Measurements from ENCODE around the gene DGAT2. TPM values are rescaled to one million over a fixed set of nuclear protein-coding genes. Genes with fewer than 3 reads are reported as not detected.

The DGAT2 gene
- total RNA-seq, 1 donor from 2014 or later = 2.7 TPM

- no peak for TF ChIP-seq CTCF (IDR thresholded peaks at IDR 0.05; ENCODE audit: insufficient read depth, low read length, poor library complexity, severe bottlenecking)
- Histone ChIP-seq H3K27me3 (ENCODE audit: control insufficient read depth, insufficient read depth, low read length) (no peaks in the 10 kb centered on the region), H3K36me3 (ENCODE audit: control insufficient read depth, insufficient read depth, low read length) (no peaks in the 10 kb centered on the region), H3K4me3 (ENCODE audit: low read depth, low read length) (no peak overlapping the region)
- no peak for DNase-seq (ENCODE audit: low read depth)
These were observed 44.0 kb downstream of the DGAT2 start for GRCh38 chr11:75812542-75813040.

GRCh38 chr11:75813124-75813523 lies 44.5 kb downstream of the DGAT2 start:
- no peaks in the 10 kb centered on the region for H3K36me3 ChIP-seq (ENCODE audit: control insufficient read depth, insufficient read depth, low read length)
- H3K27me3 ChIP-seq (ENCODE audit: control insufficient read depth, insufficient read depth, low read length) = no peaks in the 10 kb centered on the region
- no peak for TF ChIP-seq CTCF (IDR thresholded peaks at IDR 0.05; ENCODE audit: insufficient read depth, low read length, poor library complexity, severe bottlenecking)
- H3K4me3 ChIP-seq (ENCODE audit: low read depth, low read length) = no peak overlapping the region
- DNase-seq (ENCODE audit: low read depth) = no peak

GRCh38 chr11:75813622-75814039 lies 45.1 kb downstream of the DGAT2 start:
- no peak for TF ChIP-seq CTCF (IDR thresholded peaks at IDR 0.05; ENCODE audit: insufficient read depth, low read length, poor library complexity, severe bottlenecking)
- no peaks in the 10 kb centered on the region for H3K27me3 ChIP-seq (ENCODE audit: control insufficient read depth, insufficient read depth, low read length)
- H3K4me3 ChIP-seq (ENCODE audit: low read depth, low read length) = no peak overlapping the region
- H3K36me3 ChIP-seq (ENCODE audit: control insufficient read depth, insufficient read depth, low read length) = no peaks in the 10 kb centered on the region
- peak; percentile 69 for DNase-seq (ENCODE audit: low read depth)

- Histone ChIP-seq H3K27me3 (ENCODE audit: control insufficient read depth, insufficient read depth, low read length) (no peaks in the 10 kb centered on the region), H3K4me3 (ENCODE audit: low read depth, low read length) (peak overlapping the region; percentile 87), H3K36me3 (ENCODE audit: control insufficient read depth, insufficient read depth, low read length) (no peaks in the 10 kb centered on the region)
- no peak for TF ChIP-seq CTCF (IDR thresholded peaks at IDR 0.05; ENCODE audit: insufficient read depth, low read length, poor library complexity, severe bottlenecking)
- no peak for DNase-seq (ENCODE audit: low read depth)
These were observed 45.7 kb downstream of the DGAT2 start for GRCh38 chr11:75814363-75814676.

GRCh38 chr11:75814677-75815344 lies 46.2 kb downstream of the DGAT2 start, which contains the start of gene UVRAG:
Gene UVRAG, plus strand, starts transcription at chr11:75815210. Its CDS starts 198 bp downstream, at chr11:75815408.
- Histone ChIP-seq H3K4me3 (ENCODE audit: low read depth, low read length) (peak within 1 kb of the TSS; percentile 87), H3K27me3 (ENCODE audit: control insufficient read depth, insufficient read depth, low read length) (no peaks in the 10 kb centered on the region), H3K36me3 (ENCODE audit: control insufficient read depth, insufficient read depth, low read length) (no peaks in the 10 kb centered on the region)
- TF ChIP-seq CTCF (IDR thresholded peaks at IDR 0.05; ENCODE audit: insufficient read depth, low read length, poor library complexity, severe bottlenecking) = no peak
- peak; percentile 98 for DNase-seq (ENCODE audit: low read depth)
